DOHH2 (cell line): ENCODE results near the gene KIF16B.

ENCODE experiments used
- H3F3A ChIP-seq: fragments of 200-600 bp; sonication (generic), shearing (Covaris generic); 2 replicates; pipeline ENCODE4 v1.6.0; 2016; ENCODE audit warnings: antibody characterized with exemption, mild to moderate bottlenecking; ENCODE audit not compliant: control insufficient read depth, insufficient read depth
- H3K27ac ChIP-seq: fragments of 200-600 bp; sonication (generic); 2 replicates; pipeline ENCODE4 v1.5.1; 2014; ENCODE audit warnings: low read depth, mild to moderate bottlenecking, low read length, moderate library complexity
- H3K27me3 ChIP-seq: fragments of 200-600 bp; sonication (generic); 2 replicates; pipeline ENCODE4 v1.6.1; 2014; ENCODE audit warnings: mild to moderate bottlenecking, low read length, mixed read lengths; ENCODE audit not compliant: control insufficient read depth
- H3K36me3 ChIP-seq: fragments of 200-600 bp; sonication (generic); 2 replicates; pipeline ENCODE4 v1.6.1; 2014; ENCODE audit warnings: mild to moderate bottlenecking, low read length, moderate library complexity, mixed read lengths; ENCODE audit not compliant: control insufficient read depth
- H3K4me1 ChIP-seq: fragments of 200-600 bp; sonication (generic); 2 replicates; pipeline ENCODE4 v1.6.1; 2014; ENCODE audit warnings: mild to moderate bottlenecking, low read length, mixed read lengths; ENCODE audit not compliant: control insufficient read depth
- H3K4me2 ChIP-seq: fragments of 200-600 bp; sonication (generic); 2 replicates; pipeline ENCODE4 v1.6.0; 2014; ENCODE audit warnings: mild to moderate bottlenecking, low read length, moderate library complexity
- H3K4me3 ChIP-seq: fragments of 200-600 bp; sonication (generic); 2 replicates; pipeline ENCODE4 v1.5.1; 2014; ENCODE audit warnings: mild to moderate bottlenecking, low read length, mixed read lengths
- H3K79me2 ChIP-seq: fragments of 200-600 bp; sonication (generic); 2 replicates; pipeline ENCODE4 v1.6.1; 2014; ENCODE audit warnings: mild to moderate bottlenecking, low read length, mixed read lengths; ENCODE audit not compliant: control insufficient read depth
- H3K9me2 ChIP-seq: fragments of 200-600 bp; sonication (generic); replicated peaks from 2 replicates; pipeline ENCODE4 v1.6.1; 2014; ENCODE audit warnings: mild to moderate bottlenecking, low read length, mixed read lengths; ENCODE audit not compliant: control insufficient read depth
- H3K9me3 ChIP-seq: fragments of 200-600 bp; sonication (generic); 2 replicates; pipeline ENCODE4 v1.6.1; 2014; ENCODE audit warnings: antibody characterized with exemption, low read length, mixed read lengths; ENCODE audit not compliant: control insufficient read depth, insufficient read depth
- H4K20me1 ChIP-seq: fragments of 200-600 bp; sonication (generic); 2 replicates; pipeline ENCODE4 v1.6.0; 2014; ENCODE audit warnings: low read depth, mild to moderate bottlenecking, antibody characterized with exemption, low read length, moderate library complexity; ENCODE audit not compliant: control insufficient read depth, insufficient read depth
- EZH2phosphoT487 ChIP-seq: fragments of 200-600 bp; sonication (generic); IDR thresholded peaks from 2 replicates; pipeline ENCODE4 v1.6.1; 2017; ENCODE audit warnings: borderline replicate concordance, mild to moderate bottlenecking, antibody characterized with exemption, low read length, moderate library complexity, mixed read lengths
- TF ChIP-seq, protein P1 (sequence below): fragments of 200-600 bp; sonication (generic); IDR thresholded peaks from one replicate; pipeline ENCODE4 v1.5.1; 2014; ENCODE audit warnings: antibody characterized with exemption, mild to moderate bottlenecking, low read depth, low read length; ENCODE audit not compliant: poor library complexity, severe bottlenecking

The KIF16B gene

DNA sequence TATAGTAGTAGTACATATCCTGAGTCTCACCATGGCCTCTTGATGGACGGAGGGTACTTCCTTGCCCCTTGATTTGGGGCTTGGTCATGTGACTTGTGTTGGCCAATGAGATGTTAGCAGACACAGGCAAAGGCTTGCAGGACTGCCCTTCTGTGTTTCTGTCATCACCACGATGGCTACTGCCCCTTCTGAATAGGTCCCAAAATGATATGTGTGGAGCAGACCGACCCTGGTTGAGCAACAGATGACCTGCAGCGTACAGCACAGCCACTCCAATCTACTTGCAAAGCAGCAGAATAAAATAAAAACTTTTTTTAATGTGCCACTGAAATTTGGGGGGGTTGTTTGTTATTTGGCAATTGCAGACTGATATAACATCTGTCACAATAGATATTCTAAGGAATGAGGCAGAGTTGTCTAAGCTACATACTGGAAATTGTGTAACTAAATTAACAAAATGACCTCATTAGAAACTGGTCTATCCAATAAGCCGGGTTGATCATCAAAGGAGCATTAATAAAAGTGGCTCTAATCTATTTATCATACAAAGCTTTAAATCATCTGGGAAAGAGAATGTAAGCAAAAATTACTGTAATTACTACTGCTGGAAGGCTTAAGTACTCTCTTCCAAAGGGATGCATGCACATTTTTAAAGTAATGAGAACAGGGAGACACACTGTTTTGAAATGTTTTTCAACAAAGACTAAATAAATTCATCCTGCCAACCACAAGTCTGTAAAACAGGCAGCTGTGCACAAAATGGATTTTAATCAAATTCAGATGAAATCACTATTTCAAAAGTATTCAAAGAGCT, 209.5 kb downstream of the KIF16B start:
- Histone ChIP-seq H3K79me2 (no peaks in the 10 kb centered on the region), H3F3A (no peaks in the 10 kb centered on the region), H4K20me1 (no peaks in the 10 kb centered on the region), H3K27ac (no peak overlapping the region), H3K4me1 (no peaks in the 10 kb centered on the region), H3K27me3 (no peaks in the 10 kb centered on the region), H3K9me2 (no peaks in the 10 kb centered on the region), H3K4me3 (no peak overlapping the region), H3K9me3 (no peaks in the 10 kb centered on the region), H3K4me2 (no peak overlapping the region), H3K36me3 (no peaks in the 10 kb centered on the region)
- TF ChIP-seq, protein P1, sequence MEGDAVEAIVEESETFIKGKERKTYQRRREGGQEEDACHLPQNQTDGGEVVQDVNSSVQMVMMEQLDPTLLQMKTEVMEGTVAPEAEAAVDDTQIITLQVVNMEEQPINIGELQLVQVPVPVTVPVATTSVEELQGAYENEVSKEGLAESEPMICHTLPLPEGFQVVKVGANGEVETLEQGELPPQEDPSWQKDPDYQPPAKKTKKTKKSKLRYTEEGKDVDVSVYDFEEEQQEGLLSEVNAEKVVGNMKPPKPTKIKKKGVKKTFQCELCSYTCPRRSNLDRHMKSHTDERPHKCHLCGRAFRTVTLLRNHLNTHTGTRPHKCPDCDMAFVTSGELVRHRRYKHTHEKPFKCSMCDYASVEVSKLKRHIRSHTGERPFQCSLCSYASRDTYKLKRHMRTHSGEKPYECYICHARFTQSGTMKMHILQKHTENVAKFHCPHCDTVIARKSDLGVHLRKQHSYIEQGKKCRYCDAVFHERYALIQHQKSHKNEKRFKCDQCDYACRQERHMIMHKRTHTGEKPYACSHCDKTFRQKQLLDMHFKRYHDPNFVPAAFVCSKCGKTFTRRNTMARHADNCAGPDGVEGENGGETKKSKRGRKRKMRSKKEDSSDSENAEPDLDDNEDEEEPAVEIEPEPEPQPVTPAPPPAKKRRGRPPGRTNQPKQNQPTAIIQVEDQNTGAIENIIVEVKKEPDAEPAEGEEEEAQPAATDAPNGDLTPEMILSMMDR, result no peak
- TF ChIP-seq EZH2phosphoT487, result no peak

DNA sequence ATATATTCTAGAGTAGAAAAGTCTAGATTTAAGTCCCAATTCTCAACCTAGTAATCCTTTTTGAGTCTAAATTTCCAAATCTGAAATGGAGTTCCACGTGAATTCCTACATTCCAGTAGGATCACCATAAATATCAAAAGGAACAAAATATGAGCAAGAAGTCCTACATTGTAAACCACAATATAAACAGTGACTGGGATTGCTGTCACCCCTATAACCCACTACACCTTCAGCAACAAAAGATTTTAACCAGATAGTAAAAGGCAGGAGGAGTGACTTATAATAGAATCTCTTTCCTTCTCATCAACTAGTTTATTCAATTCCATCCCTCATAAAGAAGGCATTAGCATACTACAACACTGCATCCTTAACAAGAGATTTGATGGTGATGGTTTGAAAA, 210.6 kb downstream of the KIF16B start:
- no peaks in the 10 kb centered on the region for H3K36me3 ChIP-seq
- no peak for TF ChIP-seq EZH2phosphoT487
- TF ChIP-seq, protein P1, result no peak
- H3K9me2 ChIP-seq, result no peaks in the 10 kb centered on the region
- no peaks in the 10 kb centered on the region for H3K79me2 ChIP-seq
- no peak overlapping the region for H3K4me3 ChIP-seq
- H3K27ac ChIP-seq, result no peak overlapping the region
- no peak overlapping the region for H3K4me2 ChIP-seq
- no peaks in the 10 kb centered on the region for H3K4me1 ChIP-seq
- H3F3A ChIP-seq, result no peaks in the 10 kb centered on the region
- no peaks in the 10 kb centered on the region for H3K9me3 ChIP-seq
- H3K27me3 ChIP-seq, result no peaks in the 10 kb centered on the region
- no peaks in the 10 kb centered on the region for H4K20me1 ChIP-seq

DNA sequence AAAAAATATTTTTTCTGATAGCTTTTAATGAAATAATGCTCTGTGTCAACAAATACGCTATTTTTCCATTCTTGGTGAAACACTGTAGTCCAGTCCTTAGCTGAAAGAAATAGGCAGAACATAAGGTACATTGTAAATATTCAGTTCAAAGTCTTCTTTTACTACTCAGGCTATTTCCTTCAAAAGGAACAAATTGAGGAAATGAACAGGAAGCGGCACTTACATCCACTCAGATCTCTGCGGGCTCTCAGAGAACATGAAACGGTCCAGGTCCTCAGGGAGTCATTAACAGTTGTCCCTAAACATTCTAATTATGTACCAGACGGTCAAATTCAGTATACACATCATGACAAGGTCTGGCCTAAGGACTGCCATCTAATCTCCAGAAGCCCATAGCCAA, 212.6 kb downstream of the KIF16B start:
- no peaks in the 10 kb centered on the region for H3K36me3 ChIP-seq
- no peaks in the 10 kb centered on the region for H3K27me3 ChIP-seq
- H3K4me2 ChIP-seq, result no peak overlapping the region
- H3K27ac ChIP-seq, result no peak overlapping the region
- no peaks in the 10 kb centered on the region for H3F3A ChIP-seq
- no peaks in the 10 kb centered on the region for H3K9me2 ChIP-seq
- no peaks in the 10 kb centered on the region for H3K79me2 ChIP-seq
- H3K4me1 ChIP-seq, result no peaks in the 10 kb centered on the region
- H4K20me1 ChIP-seq, result no peaks in the 10 kb centered on the region
- H3K9me3 ChIP-seq, result no peaks in the 10 kb centered on the region
- TF ChIP-seq EZH2phosphoT487, result no peak
- TF ChIP-seq, protein P1, result no peak
- H3K4me3 ChIP-seq, result no peak overlapping the region
